Measurements from ENCODE around the gene FOXP3.

Gene FOXP3

GRCh38 chrX:49212861-49213260 is 51.6 kb downstream of the FOXP3 start:
- DNase-seq, result no peak

GRCh38 chrX:49212209-49212608 is 52.3 kb downstream of the FOXP3 start:
- no peak for DNase-seq

GRCh38 chrX:49211074-49211473 is 53.4 kb downstream of the FOXP3 start:
- no peak for DNase-seq

GRCh38 chrX:49210406-49210805 is 54.1 kb downstream of the FOXP3 start:
- DNase-seq, result no peak

- no peak for DNase-seq
Observed at GRCh38 chrX:49209434-49210251, 54.9 kb downstream of the FOXP3 start.

- no peak for DNase-seq
Observed at GRCh38 chrX:49208399-49208798, 56.1 kb downstream of the FOXP3 start.

- no peak for DNase-seq
Observed at GRCh38 chrX:49206543-49206942, 58.0 kb downstream of the FOXP3 start.

- DNase-seq, result no peak
Observed at GRCh38 chrX:49205443-49205842, 59.1 kb downstream of the FOXP3 start.

- no peak for DNase-seq
Observed at GRCh38 chrX:49204709-49205108, 59.8 kb downstream of the FOXP3 start.

- no peak for DNase-seq
Observed at GRCh38 chrX:49204017-49204416, 60.5 kb downstream of the FOXP3 start.

GRCh38 chrX:49203536-49203935 is 61.0 kb downstream of the FOXP3 start:
- no peak for DNase-seq

GRCh38 chrX:49202022-49202421 is 62.5 kb downstream of the FOXP3 start:
- no peak for DNase-seq

All from CD4-positive, alpha-beta T cell treated with Interleukin-6 for 4 hours (primary cell).